NB4 (cell line): ENCODE measurements around the gene TMEM109.

Source experiments
- CTCF ChIP-seq: IDR thresholded peaks from one replicate; pipeline ENCODE4 v1.5.1; 2012; ENCODE audit warnings: low read depth, low read length
- MAX ChIP-seq: IDR thresholded peaks from 2 replicates; pipeline ENCODE4 v1.6.1; 2011; ENCODE audit warnings: low read depth, low read length
- POLR2A ChIP-seq: IDR thresholded peaks from 2 replicates; pipeline ENCODE4 v1.6.1; 2011; ENCODE audit warnings: mild to moderate bottlenecking; ENCODE audit not compliant: insufficient read length; ENCODE audit errors: extremely low read depth

- TF ChIP-seq POLR2A (no peak), CTCF (no peak), MAX (no peak)
Observed at GRCh38 chr11:60879971-60880588, 33.9 kb upstream of the TMEM109 start.
